Measurements from ENCODE around the gene PALLD. TPM values are rescaled to one million over a fixed set of nuclear protein-coding genes. Genes with fewer than 3 reads are reported as not detected.
A peak's percentile ranks its signal among the peaks of the same experiment; 100 is the strongest.

The PALLD gene
- polyA plus RNA-seq, 1 donor from 2014 or later: 20.5 TPM

DNA sequence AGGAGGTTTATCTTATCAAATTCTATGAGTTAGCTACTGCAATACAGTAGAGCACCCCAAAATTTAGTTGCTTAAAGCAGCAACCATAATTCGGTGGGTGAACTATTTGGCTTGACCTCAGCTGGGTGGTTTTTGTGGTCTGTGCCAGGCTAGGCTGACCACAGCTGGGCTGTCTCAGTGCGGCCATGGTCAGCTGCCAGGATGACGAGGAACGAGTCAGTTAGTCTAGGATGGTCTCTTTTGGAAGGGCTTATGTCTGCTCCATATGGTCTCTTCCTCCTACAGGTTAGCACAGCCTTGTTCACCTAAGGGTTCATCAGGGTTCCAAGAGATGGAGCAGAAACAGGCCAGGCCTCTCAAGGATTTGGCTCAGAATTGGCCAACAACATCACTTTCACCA lies 210.4 kb downstream of the PALLD start:
- H3K27me3 ChIP-seq (ENCODE audit: insufficient read depth, low read depth, low read length): no peaks in the 10 kb centered on the region
- H3K27ac ChIP-seq (ENCODE audit: low read length): no peak overlapping the region
- no peak overlapping the region for H3K9ac ChIP-seq (ENCODE audit: low read length)
- no peak overlapping the region for H3K4me2 ChIP-seq (ENCODE audit: low read length)
- no peaks in the 10 kb centered on the region for H3K9me2 ChIP-seq (ENCODE audit: insufficient read depth, low read length)
- H4K20me1 ChIP-seq (ENCODE audit: insufficient read depth): no peaks in the 10 kb centered on the region
- H3K36me3 ChIP-seq (ENCODE audit: insufficient read depth, low read length): no peaks in the 10 kb centered on the region
- no peaks in the 10 kb centered on the region for H3K79me2 ChIP-seq (replicated peaks; ENCODE audit: insufficient read depth, low read length)
- H2AFZ ChIP-seq (ENCODE audit: low read depth, low read length): no peak overlapping the region
- no peak for TF ChIP-seq SMC3 (conservative IDR thresholded peaks at IDR 0.05; ENCODE audit: poor library complexity)
- TF ChIP-seq MXI1 (conservative IDR thresholded peaks at IDR 0.05; ENCODE audit: poor library complexity, severe bottlenecking): no peak
- TF ChIP-seq, protein P1, sequence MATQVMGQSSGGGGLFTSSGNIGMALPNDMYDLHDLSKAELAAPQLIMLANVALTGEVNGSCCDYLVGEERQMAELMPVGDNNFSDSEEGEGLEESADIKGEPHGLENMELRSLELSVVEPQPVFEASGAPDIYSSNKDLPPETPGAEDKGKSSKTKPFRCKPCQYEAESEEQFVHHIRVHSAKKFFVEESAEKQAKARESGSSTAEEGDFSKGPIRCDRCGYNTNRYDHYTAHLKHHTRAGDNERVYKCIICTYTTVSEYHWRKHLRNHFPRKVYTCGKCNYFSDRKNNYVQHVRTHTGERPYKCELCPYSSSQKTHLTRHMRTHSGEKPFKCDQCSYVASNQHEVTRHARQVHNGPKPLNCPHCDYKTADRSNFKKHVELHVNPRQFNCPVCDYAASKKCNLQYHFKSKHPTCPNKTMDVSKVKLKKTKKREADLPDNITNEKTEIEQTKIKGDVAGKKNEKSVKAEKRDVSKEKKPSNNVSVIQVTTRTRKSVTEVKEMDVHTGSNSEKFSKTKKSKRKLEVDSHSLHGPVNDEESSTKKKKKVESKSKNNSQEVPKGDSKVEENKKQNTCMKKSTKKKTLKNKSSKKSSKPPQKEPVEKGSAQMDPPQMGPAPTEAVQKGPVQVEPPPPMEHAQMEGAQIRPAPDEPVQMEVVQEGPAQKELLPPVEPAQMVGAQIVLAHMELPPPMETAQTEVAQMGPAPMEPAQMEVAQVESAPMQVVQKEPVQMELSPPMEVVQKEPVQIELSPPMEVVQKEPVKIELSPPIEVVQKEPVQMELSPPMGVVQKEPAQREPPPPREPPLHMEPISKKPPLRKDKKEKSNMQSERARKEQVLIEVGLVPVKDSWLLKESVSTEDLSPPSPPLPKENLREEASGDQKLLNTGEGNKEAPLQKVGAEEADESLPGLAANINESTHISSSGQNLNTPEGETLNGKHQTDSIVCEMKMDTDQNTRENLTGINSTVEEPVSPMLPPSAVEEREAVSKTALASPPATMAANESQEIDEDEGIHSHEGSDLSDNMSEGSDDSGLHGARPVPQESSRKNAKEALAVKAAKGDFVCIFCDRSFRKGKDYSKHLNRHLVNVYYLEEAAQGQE (IDR thresholded peaks at IDR 0.05; ENCODE audit: borderline replicate concordance): no peak
- TF ChIP-seq TAF1 (IDR thresholded peaks at IDR 0.05; ENCODE audit: low read depth): no peak
- TF ChIP-seq EZH2 (IDR thresholded peaks at IDR 0.05; ENCODE audit: borderline replicate concordance, insufficient read depth, low read length, poor library complexity, severe bottlenecking): no peak
- no peak for TF ChIP-seq POLR2AphosphoS5 (IDR thresholded peaks at IDR 0.05)
- no peak for TF ChIP-seq EP300 (conservative IDR thresholded peaks at IDR 0.05; ENCODE audit: poor library complexity, severe bottlenecking)
- no peaks in the 10 kb centered on the region for H3F3A ChIP-seq (ENCODE audit: insufficient read depth, low read length, poor library complexity, severe bottlenecking)
- no peaks in the 10 kb centered on the region for H3K9me3 ChIP-seq (ENCODE audit: low read length)
- H3K4me3 ChIP-seq (ENCODE audit: low read length): no peak overlapping the region

DNA sequence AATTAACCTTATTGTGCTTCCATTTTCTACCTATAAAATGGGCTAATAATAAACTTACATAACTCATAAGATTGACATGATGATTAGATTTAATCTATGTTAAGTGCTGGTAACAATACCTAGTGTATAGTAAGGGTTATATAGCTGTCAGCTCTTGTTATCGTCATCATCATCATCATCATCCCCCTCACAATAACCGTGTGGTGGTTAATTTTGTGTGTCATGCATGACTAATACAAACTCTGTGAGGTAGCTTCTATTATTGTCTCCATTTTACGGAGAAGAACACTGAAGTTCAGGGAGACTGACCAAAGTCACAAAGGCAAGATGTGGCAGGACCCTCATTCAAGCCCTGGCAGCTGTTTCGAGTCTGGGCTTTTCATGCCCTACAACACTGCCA lies 211.3 kb downstream of the PALLD start:
- TF ChIP-seq, protein P2, sequence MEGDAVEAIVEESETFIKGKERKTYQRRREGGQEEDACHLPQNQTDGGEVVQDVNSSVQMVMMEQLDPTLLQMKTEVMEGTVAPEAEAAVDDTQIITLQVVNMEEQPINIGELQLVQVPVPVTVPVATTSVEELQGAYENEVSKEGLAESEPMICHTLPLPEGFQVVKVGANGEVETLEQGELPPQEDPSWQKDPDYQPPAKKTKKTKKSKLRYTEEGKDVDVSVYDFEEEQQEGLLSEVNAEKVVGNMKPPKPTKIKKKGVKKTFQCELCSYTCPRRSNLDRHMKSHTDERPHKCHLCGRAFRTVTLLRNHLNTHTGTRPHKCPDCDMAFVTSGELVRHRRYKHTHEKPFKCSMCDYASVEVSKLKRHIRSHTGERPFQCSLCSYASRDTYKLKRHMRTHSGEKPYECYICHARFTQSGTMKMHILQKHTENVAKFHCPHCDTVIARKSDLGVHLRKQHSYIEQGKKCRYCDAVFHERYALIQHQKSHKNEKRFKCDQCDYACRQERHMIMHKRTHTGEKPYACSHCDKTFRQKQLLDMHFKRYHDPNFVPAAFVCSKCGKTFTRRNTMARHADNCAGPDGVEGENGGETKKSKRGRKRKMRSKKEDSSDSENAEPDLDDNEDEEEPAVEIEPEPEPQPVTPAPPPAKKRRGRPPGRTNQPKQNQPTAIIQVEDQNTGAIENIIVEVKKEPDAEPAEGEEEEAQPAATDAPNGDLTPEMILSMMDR (IDR thresholded peaks at IDR 0.05; ENCODE audit: poor library complexity, severe bottlenecking): no peak
- no peak for TF ChIP-seq SMC3 (conservative IDR thresholded peaks at IDR 0.05; ENCODE audit: poor library complexity)
- H3F3A ChIP-seq (ENCODE audit: insufficient read depth, low read length, poor library complexity, severe bottlenecking): no peaks in the 10 kb centered on the region
- no peaks in the 10 kb centered on the region for H4K20me1 ChIP-seq (ENCODE audit: insufficient read depth)
- H3K9me2 ChIP-seq (ENCODE audit: insufficient read depth, low read length): no peaks in the 10 kb centered on the region
- H3K27ac ChIP-seq (ENCODE audit: low read length): no peak overlapping the region
- no peaks in the 10 kb centered on the region for H3K9me3 ChIP-seq (ENCODE audit: low read length)
- no peaks in the 10 kb centered on the region for H3K36me3 ChIP-seq (ENCODE audit: insufficient read depth, low read length)
- no peaks in the 10 kb centered on the region for H3K79me2 ChIP-seq (replicated peaks; ENCODE audit: insufficient read depth, low read length)
- no peak overlapping the region for H3K4me3 ChIP-seq (ENCODE audit: low read length)
- no peaks in the 10 kb centered on the region for H3K27me3 ChIP-seq (ENCODE audit: insufficient read depth, low read depth, low read length)
- no peak overlapping the region for H2AFZ ChIP-seq (ENCODE audit: low read depth, low read length)
- no peak overlapping the region for H3K9ac ChIP-seq (ENCODE audit: low read length)
- no peak overlapping the region for H3K4me2 ChIP-seq (ENCODE audit: low read length)

DNA sequence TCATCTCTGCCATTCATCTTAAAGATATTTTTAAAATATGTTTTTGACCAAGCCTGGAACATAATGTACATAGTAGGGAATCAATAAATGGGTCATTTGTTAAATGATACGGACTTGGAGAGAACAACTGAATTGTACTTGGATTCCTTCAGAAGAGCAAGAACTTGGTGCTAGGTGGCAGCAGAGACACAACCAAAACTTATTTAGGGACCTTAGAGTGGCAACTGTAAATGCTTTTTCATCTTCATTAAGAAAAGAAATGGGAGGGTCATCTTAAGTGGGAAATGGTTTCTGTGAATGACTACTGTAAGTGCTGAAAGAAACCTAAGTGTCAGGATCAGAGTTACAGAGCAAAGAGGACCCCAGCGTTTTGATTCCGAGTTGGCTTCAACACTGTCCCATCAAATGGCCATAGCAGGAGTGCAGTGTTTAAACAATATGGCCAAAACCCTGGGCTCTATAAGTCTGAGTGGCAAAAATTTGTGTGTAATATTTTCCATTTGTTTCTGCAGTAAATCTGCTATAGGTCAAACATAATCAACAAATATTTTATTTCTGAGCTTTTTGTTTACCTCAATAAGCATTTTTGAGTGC lies 213.6 kb downstream of the PALLD start:
- Histone ChIP-seq H3K9me2 (ENCODE audit: insufficient read depth, low read length) (no peaks in the 10 kb centered on the region), H2AFZ (ENCODE audit: low read depth, low read length) (no peak overlapping the region), H3K36me3 (ENCODE audit: insufficient read depth, low read length) (no peaks in the 10 kb centered on the region), H3K4me3 (ENCODE audit: low read length) (no peak overlapping the region), H3K9ac (ENCODE audit: low read length) (no peak overlapping the region), H3K9me3 (ENCODE audit: low read length) (no peaks in the 10 kb centered on the region), H4K20me1 (ENCODE audit: insufficient read depth) (no peaks in the 10 kb centered on the region), H3K27me3 (ENCODE audit: insufficient read depth, low read depth, low read length) (no peaks in the 10 kb centered on the region), H3K4me2 (ENCODE audit: low read length) (no peak overlapping the region), H3K79me2 (replicated peaks; ENCODE audit: insufficient read depth, low read length) (no peaks in the 10 kb centered on the region), H3F3A (ENCODE audit: insufficient read depth, low read length, poor library complexity, severe bottlenecking) (no peaks in the 10 kb centered on the region), H3K27ac (ENCODE audit: low read length) (no peak overlapping the region)
- TF ChIP-seq TAF1 (IDR thresholded peaks at IDR 0.05; ENCODE audit: low read depth) (no peak), SMC3 (conservative IDR thresholded peaks at IDR 0.05; ENCODE audit: poor library complexity) (no peak), POLR2AphosphoS5 (IDR thresholded peaks at IDR 0.05) (no peak), RAD21 (conservative IDR thresholded peaks at IDR 0.05) (peak; percentile 35), EZH2 (IDR thresholded peaks at IDR 0.05; ENCODE audit: borderline replicate concordance, insufficient read depth, low read length, poor library complexity, severe bottlenecking) (no peak), MXI1 (conservative IDR thresholded peaks at IDR 0.05; ENCODE audit: poor library complexity, severe bottlenecking) (no peak), EP300 (conservative IDR thresholded peaks at IDR 0.05; ENCODE audit: poor library complexity, severe bottlenecking) (no peak)
- TF ChIP-seq, protein P1 (IDR thresholded peaks at IDR 0.05; ENCODE audit: borderline replicate concordance): no peak
- TF ChIP-seq, protein P2 (IDR thresholded peaks at IDR 0.05; ENCODE audit: poor library complexity, severe bottlenecking): peak; percentile 39
